ENCODE results near the gene CIC.
"Not testable (repeated sequence)": the region's sequence is repeated elsewhere in the genome, so short reads cannot be mapped to it uniquely, and the experiment has no call there.

The CIC gene

GRCh38 chr19:42335971-42336370 is 66.9 kb downstream of the CIC start:
- DNase-seq, result no peak

GRCh38 chr19:42339126-42339860 is 70.2 kb downstream of the CIC start:
- DNase-seq, result not testable (repeated sequence)

- not testable (repeated sequence) for DNase-seq
Measured at GRCh38 chr19:42339922-42340321, 70.9 kb downstream of the CIC start.

GRCh38 chr19:42343344-42344110 is 74.5 kb downstream of the CIC start:
- no peak for DNase-seq

GRCh38 chr19:42344336-42344893 is 75.4 kb downstream of the CIC start:
- DNase-seq, result no peak
